Left kidney (tissue), 2 donors: Measurements from ENCODE around the gene TOM1L2. TPM values are rescaled to one million over a fixed set of nuclear protein-coding genes. Genes with fewer than 3 reads are reported as not detected.
"Not testable (repeated sequence)": the region's sequence is repeated elsewhere in the genome, so short reads cannot be mapped to it uniquely, and the experiment has no call there.

Source experiments
- DNase-seq: peaks from one replicate; pipeline ENCODE4 v3.0.0-alpha.2; 2013
- polyA plus RNA-seq: library from polyadenylated mRNA; unstranded; fragments of 120-200 nt; gene quantifications from one replicate; pipeline ENCODE4 v1.2.1, GENCODE V29; 2013; ENCODE audit not compliant: insufficient read length

TOM1L2 gene
- polyA plus RNA-seq, 1 donor = 47.2 TPM

- no peak for DNase-seq
These were observed 26.7 kb upstream of the TOM1L2 start for GRCh38 chr17:17998934-17999333.

DNA sequence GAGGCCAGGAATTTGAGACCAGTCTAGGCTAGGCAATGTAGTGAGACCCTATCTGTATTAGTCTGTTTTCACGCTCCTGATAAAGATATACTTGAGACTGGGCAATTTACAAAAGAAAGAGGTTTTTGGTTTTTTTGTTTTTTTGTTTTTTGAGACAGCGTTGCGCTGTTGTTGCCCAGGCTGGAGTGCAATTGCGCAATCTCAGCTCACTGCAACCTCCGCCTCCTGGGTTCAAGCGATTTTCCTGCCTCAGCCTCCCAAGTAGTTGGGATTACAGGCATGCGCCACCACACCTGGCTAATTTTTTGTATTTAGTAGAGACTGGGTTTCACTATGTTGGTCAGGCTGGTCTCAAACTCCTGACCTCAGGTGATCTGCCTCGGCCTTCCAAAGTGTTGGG is 23.7 kb upstream of the TOM1L2 start:
- not testable (repeated sequence) for DNase-seq

DNA sequence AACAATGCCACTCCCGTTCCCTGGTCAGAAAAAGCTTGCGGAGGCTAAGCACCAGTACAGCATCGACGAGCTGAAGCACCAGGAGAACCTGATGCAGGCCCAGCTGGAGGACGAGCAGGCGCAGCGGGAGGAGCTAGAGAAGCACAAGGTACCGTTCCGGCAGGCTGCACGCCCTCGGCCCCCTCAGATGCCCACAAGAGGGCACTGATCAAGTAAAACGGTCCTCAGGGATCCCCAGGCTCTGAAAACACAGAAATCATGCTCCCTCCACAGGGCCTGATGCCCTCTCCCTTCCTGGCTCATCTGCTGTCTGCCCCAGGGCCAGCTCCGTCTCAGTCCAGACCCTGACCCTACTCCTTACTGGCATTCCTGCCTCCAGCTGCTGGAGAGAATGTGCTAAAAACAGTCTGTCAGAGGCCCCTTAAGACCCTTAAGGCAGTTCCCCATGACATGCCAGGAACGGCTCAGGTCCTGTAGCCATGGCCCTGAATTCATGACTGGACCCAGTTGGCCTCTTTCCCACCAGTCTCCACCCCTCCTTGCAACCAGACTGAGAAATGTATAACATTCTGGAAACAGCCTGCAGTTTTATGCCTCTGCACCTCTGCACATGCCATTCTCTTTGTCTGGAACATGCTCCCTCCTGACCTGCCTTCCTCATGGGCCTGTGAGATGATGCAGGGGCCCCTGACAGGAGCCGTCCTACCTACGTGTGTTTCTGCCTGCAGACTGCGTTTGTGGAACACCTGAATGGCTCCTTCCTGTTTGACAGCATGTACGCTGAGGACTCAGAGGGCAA is 22.3 kb upstream of the TOM1L2 start:
- DNase-seq = no peak

GRCh38 chr17:17993852-17994251 is 21.7 kb upstream of the TOM1L2 start:
- no peak for DNase-seq

DNA sequence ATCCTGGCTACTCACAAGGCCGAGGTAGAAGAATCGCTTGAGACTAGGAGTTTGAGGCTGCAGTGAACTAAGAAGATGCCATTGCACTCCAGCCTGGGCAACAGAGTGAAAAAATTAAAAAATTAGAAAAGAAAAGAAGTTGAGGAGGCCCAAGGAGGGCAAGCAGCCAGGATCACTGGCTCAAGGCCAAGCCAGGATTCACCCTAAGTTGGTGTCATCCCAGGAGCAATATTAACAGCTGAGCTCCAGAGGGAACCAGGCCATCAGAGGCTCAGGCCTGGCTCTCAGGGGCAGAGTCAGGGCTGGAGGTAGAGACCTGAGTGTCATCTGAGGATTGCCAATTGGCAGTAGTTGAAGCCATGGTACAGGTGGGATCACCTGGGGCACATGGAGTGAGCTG is 21.2 kb upstream of the TOM1L2 start:
- no peak for DNase-seq

- no peak for DNase-seq
These were observed 18.1 kb upstream of the TOM1L2 start for GRCh38 chr17:17990282-17990681.

GRCh38 chr17:17989618-17990017 is 17.4 kb upstream of the TOM1L2 start:
- no peak for DNase-seq

GRCh38 chr17:17989081-17989480 is 16.9 kb upstream of the TOM1L2 start:
- no peak for DNase-seq

GRCh38 chr17:17988427-17988945 is 16.3 kb upstream of the TOM1L2 start:
- no peak for DNase-seq

GRCh38 chr17:17987901-17988300 is 15.7 kb upstream of the TOM1L2 start:
- no peak for DNase-seq

GRCh38 chr17:17987187-17987896 is 15.1 kb upstream of the TOM1L2 start:
- no peak for DNase-seq

DNA sequence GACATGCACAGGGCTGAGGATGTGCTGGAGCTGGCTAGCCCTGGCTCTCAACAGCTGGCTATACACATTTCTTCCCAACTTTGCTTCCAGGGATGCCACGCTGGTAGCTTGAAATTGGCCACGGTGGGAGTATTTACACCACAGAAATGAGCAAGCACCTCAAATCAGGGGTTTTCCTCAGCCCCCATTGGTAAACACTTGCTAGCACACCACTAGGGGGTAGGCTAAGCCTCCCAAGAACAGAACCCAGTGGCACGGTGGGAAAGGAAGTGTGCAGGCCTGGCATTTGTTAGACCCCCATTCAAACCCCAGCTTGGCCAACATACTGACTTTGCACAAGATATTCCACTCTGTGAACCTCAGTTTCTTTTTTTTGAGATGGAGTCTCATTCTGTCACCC is 13.4 kb upstream of the TOM1L2 start:
- DNase-seq = no peak

DNA sequence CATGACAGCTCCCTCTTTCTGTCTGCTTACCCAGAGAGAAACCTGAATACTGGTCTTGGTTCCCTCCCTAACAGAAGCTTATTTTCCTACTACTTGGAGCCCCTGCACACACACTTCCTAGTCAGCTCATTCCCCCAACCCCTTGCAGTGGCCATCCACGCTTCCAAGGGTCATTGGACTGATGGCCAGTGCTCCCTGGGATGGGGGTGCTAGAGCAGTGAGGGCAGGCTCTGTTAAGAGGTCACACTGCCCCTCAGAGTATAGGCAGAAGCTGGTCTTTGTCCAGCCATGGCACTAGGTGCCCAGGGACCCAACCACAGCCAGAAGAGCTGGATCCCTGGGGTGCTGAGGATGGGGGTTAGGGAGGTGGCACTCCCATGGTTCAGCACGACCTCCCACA is 13.0 kb upstream of the TOM1L2 start:
- no peak for DNase-seq

DNA sequence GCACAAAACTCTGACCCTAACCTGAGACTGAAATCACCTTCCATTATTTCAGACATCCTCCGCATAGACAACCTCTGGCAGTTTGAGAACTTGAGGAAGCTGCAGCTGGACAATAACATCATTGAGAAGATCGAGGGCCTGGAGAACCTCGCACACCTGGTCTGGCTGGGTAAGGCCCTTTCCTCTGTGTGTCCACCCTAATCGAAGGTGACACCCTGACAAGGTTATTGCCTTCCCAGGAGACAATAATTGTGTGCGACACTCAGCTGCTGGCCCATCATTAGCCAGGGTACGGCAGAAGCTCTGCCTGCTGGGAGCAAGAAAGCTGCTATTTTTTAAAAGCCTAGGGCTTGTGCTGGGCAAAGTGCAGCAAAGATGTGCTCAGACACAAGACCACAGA is 11.6 kb upstream of the TOM1L2 start:
- DNase-seq = no peak

DNA sequence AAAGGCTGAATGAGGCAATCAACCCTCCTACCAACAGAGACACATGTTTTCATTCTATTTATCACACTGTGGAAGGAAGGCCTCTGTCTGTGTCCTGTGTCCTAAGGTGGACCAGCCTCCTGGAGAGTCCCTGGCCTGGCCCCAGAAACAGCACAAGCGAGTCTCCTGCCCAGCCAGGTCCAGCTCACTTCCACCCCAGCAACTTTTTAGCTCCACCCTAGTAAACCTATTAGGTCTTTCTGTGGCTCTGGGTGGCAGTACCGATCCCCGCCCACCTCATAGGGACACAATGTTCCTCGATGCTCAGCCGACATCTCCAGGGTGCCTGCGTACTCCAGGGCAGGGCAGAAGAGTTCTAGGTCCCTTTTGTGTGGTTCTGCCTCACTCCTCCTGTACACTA is 11.2 kb upstream of the TOM1L2 start:
- no peak for DNase-seq

GRCh38 chr17:17982801-17983200 is 10.6 kb upstream of the TOM1L2 start:
- DNase-seq = no peak

DNA sequence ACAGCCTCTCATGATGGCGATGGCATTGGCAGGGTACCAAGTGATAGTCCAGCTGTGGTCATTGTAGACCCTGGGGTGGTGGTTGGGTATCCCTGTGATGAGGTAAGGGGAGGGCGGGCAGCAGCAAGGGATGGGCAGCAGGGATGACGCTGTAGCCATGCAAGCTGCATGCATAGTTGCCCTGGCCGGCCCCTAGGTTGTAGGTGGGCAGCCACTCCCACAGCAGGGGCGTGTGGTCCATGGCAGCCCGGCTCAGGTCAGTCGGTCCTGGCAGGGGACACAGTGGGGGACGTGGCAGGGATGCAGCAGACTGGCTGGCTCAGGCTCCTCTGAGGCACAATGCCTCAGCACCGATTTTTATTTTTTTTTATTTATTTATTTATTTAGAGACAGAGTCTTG is 9.1 kb upstream of the TOM1L2 start:
- no peak for DNase-seq

- no peak for DNase-seq
These were observed 7.6 kb upstream of the TOM1L2 start for GRCh38 chr17:17979778-17980177.

DNA sequence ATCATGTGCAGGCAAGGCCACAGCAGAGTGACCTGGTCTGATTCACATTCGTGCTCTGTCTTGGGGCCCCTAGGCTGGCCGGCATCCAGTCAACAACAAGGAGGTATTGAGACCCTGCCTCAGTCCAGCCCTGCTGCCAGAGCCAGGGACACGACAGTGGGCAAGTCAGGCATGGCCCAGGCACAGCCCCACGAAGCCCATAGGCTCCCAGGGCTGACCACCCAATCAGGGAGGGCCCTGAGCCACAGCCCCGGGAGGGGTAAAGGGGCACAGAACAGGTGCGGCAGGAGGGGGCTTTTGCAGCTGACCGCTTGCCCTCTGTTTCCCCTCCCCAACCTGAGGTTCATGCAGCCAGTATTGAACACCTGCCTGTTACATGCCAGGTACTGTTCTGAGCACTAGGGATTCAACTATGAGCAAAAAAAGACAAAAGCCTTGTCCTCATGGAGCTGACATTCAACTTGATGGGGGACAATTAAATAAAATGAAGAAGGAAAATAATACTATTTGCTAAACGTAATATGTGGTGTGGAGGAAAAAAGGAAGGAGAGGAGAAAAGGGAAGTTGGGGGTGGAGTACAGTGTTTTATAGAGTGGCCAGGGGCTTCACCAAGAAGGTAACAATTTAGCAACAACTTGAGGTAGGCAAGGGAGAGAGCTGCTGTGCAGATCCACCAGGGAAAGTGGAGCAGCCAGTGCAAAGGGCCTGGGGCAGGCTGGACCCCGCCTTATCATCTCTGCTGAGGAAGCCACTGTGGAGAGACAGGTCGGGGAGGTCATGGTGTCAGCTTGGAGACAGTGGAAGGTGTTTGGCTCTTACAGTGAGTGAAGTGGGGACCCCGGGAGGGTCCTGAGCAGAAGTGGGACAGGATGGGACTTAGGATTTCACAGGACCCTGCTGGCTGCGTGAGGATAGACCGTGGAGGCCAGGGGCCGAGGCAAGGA is 6.6 kb upstream of the TOM1L2 start:
- no peak for DNase-seq

GRCh38 chr17:17976931-17977570 is 4.9 kb upstream of the TOM1L2 start:
- DNase-seq = no peak

GRCh38 chr17:17975436-17975835 is 3.2 kb upstream of the TOM1L2 start:
- DNase-seq = no peak

- DNase-seq = no peak
These were observed 703 bp upstream of the TOM1L2 start for GRCh38 chr17:17972952-17973254.
